ENCODE data around the gene DSCAM.

DNA sequence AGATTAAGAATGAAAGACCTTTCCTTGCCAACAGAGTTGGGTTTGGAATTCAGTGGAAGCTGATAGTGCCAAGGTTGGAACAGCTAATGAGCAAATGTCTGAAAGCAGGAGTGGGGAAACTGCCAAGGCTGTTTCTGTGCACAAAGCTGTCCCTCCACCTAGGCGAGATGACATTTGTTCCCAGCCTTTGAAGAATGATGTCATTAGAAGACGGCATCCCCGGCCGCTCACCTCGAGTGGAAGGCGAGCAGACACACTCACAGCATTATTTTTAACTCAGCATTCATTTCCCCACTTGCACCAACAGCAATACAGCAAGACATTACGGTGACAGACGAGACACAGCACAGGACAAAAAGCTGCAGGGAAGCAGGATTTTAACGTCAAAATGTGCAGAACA, 515.8 kb downstream of the DSCAM start:
- no peak for TF ChIP-seq CTCF (IDR thresholded peaks at IDR 0.05)
- TF ChIP-seq EZH2 (IDR thresholded peaks at IDR 0.05): no peak
